Lower lobe of right lung (tissue), 2 donors: ENCODE measurements around the gene P3H3. TPM values are rescaled to one million over a fixed set of nuclear protein-coding genes. Genes with fewer than 3 reads are reported as not detected.
A peak's percentile ranks its signal among the peaks of the same experiment; 100 is the strongest.

Source experiments
- ATAC-seq, 2 donors: fragments of 200-7000 bp; cut with Tn5 transposase; one replicate each; pipeline ENCODE4 v1.9.1; 2020 to 2022; ENCODE audit warnings: mild to moderate bottlenecking in 2 of 2, moderate library complexity in 2 of 2
- DNase-seq: peaks from one replicate; pipeline ENCODE4 v3.0.0-alpha.2; 2020
- H3K27ac ChIP-seq: fragments of 200-600 bp; one replicate; pipeline ENCODE4 v1.8.0; 2022
- H3K27me3 ChIP-seq: fragments of 200-600 bp; one replicate; pipeline ENCODE4 v1.8.0; 2022; ENCODE audit warnings: low read depth
- H3K36me3 ChIP-seq: fragments of 200-600 bp; one replicate; pipeline ENCODE4 v1.8.0; 2022; ENCODE audit warnings: mild to moderate bottlenecking
- H3K4me1 ChIP-seq: fragments of 200-600 bp; one replicate; pipeline ENCODE4 v1.8.0; 2022
- H3K4me3 ChIP-seq: fragments of 200-600 bp; one replicate; pipeline ENCODE4 v1.8.0; 2022; ENCODE audit warnings: mild to moderate bottlenecking
- H3K9me3 ChIP-seq: fragments of 200-600 bp; one replicate; pipeline ENCODE4 v1.8.0; 2022
- CTCF ChIP-seq: fragments of 200-600 bp; IDR thresholded peaks from one replicate; pipeline ENCODE4 v1.8.0; 2022; ENCODE audit warnings: antibody characterized with exemption, mild to moderate bottlenecking
- intact Hi-C: fragments of 100-400 bp; cut with DNase I; formaldehyde crosslinking; loops from one replicate; pipeline ENCODE4 v1.11.0; 2022
- total RNA-seq: library from RNA; stranded (reverse); fragmentation: NEBNext Ultra II Directional; extraction: Animal tissue kit (Norgen Biotek cat#: 25700); gene quantifications from one replicate; pipeline ENCODE4 v1.2.1, GENCODE V29; 2021
- donor health status: DM: no; HTN: yes; CAD: no; lungs with severe emphysema.

Gene P3H3
- total RNA-seq, 1 donor from 2014 or later, result 7.0 TPM

DNA sequence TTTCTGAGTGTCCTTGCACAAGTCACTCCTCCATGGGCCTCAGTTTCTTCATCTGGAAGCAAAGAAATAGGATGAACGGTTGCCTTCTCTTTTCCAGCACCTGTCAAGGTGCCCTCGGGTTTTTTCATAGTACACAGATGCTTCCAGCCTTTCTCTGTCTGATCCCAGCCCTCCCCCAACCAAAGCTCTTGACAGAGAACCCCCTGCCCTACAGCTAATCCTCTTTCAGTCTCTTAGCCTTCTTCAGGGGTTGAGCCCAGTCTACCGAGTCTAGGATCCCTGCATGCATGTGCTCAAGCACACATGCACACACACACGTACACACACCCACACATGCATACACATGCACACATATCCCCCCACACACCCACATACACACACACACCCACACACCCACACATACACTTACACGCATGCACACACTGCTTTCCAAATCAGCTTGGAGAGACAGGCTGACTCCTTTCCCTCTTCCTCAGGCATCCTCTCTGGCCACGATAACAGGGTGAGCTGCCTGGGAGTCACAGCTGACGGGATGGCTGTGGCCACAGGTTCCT is 18.2 kb downstream of the P3H3 start:
- H3K4me3 ChIP-seq, result no peak overlapping the region
- no peak overlapping the region for H3K27ac ChIP-seq
- H3K27me3 ChIP-seq, result no peaks in the 10 kb centered on the region
- H3K4me1 ChIP-seq, result peaks cover 5% of the 10 kb centered on the region
- intact Hi-C loops, result no loop called here
- no peak for TF ChIP-seq CTCF
- no peak for DNase-seq
- H3K36me3 ChIP-seq, result peaks cover 9% of the 10 kb centered on the region
- no peaks in the 10 kb centered on the region for H3K9me3 ChIP-seq
- ATAC-seq, result no peak

DNA sequence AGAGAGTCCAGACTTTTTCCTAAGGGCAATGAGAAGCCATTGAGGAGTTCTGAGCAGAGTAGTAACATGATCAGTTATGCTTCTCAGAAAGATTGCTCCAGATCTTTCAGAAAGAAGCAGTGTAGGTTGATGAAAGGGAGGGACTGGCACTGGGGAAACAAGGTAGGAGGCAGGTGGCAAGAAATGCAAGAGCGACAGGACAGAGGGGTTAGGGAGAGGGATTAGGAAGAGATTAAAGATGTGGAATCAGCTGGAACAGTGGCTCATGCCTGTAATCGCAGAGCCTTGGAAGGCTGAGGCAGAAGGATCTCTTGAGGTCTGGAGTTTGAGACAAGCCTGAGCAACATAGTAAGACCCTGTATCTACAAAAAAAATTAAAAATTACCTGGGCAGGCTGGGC is 19.5 kb downstream of the P3H3 start:
- no peaks in the 10 kb centered on the region for H3K27me3 ChIP-seq
- peaks cover 5% of the 10 kb centered on the region for H3K4me1 ChIP-seq
- H3K27ac ChIP-seq, result no peak overlapping the region
- intact Hi-C loops, result no loop called here
- peaks cover 9% of the 10 kb centered on the region for H3K36me3 ChIP-seq
- H3K9me3 ChIP-seq, result no peaks in the 10 kb centered on the region
- no peak overlapping the region for H3K4me3 ChIP-seq
- no peak for TF ChIP-seq CTCF
- ATAC-seq, result no peak
- DNase-seq, result no peak

DNA sequence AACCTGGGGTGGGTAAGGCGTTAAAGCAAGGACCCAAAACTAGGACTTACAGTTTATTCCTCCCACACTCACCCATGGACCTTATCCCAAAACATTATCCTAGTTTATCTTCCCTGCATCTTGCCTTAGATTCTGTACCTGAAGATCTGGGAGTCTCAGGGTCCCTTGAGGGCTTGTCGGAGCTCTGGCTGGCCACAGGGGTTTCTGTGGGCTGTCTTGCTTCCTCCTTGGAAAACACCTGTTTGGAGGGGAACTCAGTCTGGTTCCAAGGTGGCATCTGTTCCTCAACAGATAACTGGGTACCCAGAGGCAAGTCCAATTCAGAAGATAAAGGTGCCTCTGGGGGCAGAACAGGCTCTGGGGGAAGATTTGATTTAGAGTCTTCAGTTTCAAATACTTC is 21.2 kb downstream of the P3H3 start:
- Histone ChIP-seq H3K27ac (no peak overlapping the region), H3K4me3 (no peak overlapping the region), H3K4me1 (peaks cover 12% of the 10 kb centered on the region), H3K36me3 (peaks cover 4% of the 10 kb centered on the region), H3K9me3 (no peaks in the 10 kb centered on the region), H3K27me3 (no peaks in the 10 kb centered on the region)
- ATAC-seq, result no peak
- no peak for TF ChIP-seq CTCF
- intact Hi-C loops, result no loop called here
- no peak for DNase-seq

DNA sequence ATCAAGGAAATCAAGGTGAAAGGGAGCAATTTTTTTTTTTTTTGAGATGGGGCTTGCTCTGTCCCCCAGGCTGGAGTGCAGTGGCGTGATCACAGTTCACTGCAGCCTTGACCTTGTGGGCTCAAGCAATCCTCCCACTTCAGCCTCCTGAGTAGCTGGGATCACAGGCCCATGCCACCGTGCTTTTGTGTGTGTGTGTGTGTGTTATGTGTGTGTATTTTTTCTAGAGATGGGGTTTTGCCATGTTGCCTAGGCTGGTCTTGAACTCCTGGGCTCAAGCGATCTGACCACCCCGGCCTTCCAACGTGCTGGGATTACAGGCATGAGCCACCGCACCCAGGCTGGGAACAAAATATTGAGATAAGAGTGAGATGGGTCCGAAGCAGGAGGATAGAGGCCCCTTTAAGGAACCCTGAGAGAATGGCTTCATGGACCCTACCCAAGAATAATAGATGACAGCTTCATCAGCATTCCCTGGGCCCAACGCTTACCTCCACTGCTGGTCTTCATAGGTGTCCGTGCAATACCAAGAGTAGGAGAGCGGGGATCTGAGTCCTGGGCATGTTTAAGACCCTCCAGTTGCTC is 21.9 kb downstream of the P3H3 start:
- no peak for TF ChIP-seq CTCF
- Histone ChIP-seq H3K27ac (no peak overlapping the region), H3K4me1 (peaks cover 12% of the 10 kb centered on the region), H3K9me3 (no peaks in the 10 kb centered on the region), H3K27me3 (no peaks in the 10 kb centered on the region), H3K36me3 (peaks cover under 1% of the 10 kb centered on the region), H3K4me3 (no peak overlapping the region)
- intact Hi-C loops, result no loop called here
- no peak for ATAC-seq
- no peak for DNase-seq

DNA sequence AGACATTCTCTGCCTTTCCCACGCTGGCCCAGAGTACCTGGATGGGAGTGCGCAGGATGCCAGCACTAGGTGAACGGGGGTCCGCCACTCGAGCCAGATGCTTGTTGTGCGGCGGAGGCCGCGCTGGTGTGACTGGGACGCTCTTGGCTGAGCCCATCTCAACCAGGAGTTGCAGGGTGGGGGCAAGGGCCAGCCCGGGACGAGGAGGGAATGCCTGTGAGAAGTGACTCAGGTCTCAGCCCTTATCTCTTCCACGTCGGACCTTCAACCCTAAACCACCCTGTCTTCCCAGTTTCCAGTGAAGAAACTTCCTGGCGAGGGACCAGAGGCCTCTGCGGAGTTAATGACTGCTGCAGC is 22.6 kb downstream of the P3H3 start:
- Histone ChIP-seq H3K9me3 (no peaks in the 10 kb centered on the region), H3K27me3 (no peaks in the 10 kb centered on the region), H3K4me1 (peaks cover 12% of the 10 kb centered on the region), H3K36me3 (peaks cover 8% of the 10 kb centered on the region), H3K4me3 (peak overlapping the region; percentile 86), H3K27ac (no peak overlapping the region)
- DNase-seq (no peak), ATAC-seq (no peak)
- intact Hi-C loops, result no loop called here
- no peak for TF ChIP-seq CTCF
